HG02870 (cell line): ENCODE data around the gene SP100.
"Not testable (repeated sequence)": the region's sequence is repeated elsewhere in the genome, so short reads cannot be mapped to it uniquely, and the experiment has no call there.

Source experiments
- ATAC-seq: cut with Tn5 transposase; IDR thresholded peaks from one replicate; pipeline ENCODE4 v1.9.1; 2021; ENCODE audit warnings: mild to moderate bottlenecking, moderate library complexity; ENCODE audit not compliant: unreplicated experiment

Gene SP100

GRCh38 chr2:230457073-230457768, 41.2 kb downstream of the SP100 start:
- no peak for ATAC-seq

DNA sequence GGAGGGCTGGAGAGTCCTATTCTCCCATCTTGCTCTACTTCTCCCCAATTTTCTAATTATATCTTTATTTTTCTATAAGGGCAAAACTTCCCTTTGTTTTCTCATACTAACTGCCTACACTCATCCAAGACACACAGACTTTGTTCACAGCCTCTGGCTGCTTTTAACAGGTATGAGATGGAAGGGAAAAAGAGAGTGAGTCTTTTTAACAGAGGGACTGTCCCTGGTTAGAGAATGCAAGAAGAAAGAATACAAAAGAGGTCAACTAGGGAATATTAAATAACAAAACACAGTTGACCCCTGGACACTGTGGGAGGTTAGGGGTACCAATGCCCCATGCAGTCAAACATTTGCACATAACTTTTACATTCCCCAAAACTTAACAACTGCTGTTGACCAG, 41.8 kb downstream of the SP100 start:
- no peak for ATAC-seq

DNA sequence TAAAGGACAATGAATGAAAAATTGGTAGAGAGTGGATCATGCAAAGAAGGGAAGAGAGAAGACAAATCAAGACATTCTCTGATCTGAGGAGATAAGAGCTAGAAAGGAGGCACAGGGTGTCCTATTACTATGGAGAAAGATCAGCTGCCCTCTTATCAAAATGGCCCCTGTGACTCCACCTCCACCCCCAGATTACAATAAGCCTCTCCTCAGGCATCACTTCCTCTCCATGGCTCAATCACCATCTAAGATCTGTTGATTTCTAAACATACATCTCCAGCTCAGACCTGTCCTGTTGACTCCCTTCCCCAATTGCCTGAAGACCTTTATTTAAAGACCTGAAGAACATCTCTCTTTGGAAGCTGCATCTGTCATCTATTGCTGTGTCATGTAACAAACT, 43.2 kb downstream of the SP100 start:
- no peak for ATAC-seq

- ATAC-seq, result peak; percentile 75
These were observed 55.1 kb downstream of the SP100 start for GRCh38 chr2:230471074-230471473.

GRCh38 chr2:230472621-230473018, 56.6 kb downstream of the SP100 start:
- no peak for ATAC-seq

DNA sequence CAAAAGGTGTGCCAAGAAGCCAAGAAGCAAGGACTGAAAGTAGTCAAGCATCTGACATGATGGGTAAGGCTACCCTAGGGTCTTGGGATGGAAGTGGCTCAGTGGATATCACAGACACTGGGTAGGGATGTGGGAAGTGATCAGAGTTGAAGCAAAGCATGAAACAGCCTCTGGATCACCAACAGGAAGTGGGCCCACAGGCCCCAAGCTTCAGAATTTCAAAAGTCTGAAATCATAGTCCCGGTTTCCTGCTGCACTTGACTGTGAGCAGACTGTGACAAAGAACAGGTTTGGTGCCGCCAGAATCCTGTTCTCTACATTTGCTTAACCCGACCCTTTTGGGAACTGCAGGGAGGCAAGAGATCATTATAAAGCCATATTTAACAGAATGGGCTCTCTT, 57.4 kb downstream of the SP100 start:
- ATAC-seq, result no peak

DNA sequence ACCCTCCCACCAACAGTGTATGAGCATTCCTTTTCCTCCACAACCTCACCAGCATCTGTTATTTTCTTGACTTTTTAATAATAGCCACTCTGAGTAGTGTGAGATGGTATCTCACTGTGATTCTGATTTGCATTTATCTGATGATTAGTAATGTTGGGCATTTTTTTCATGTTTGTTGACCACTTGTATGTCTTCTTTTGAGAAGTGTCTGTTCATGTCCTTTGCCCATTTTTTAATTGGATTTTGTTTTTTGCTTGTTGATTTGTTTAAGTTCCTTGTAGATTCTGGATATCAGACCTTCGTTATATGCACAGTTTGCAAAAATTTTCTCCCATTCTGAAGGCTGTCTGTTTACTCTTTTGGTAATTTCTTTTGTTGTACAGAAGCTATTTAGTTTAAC, 59.1 kb downstream of the SP100 start:
- ATAC-seq, result no peak

GRCh38 chr2:230485801-230486341, 69.9 kb downstream of the SP100 start:
- no peak for ATAC-seq

- not testable (repeated sequence) for ATAC-seq
These were observed 75.2 kb downstream of the SP100 start for GRCh38 chr2:230491219-230491618.

DNA sequence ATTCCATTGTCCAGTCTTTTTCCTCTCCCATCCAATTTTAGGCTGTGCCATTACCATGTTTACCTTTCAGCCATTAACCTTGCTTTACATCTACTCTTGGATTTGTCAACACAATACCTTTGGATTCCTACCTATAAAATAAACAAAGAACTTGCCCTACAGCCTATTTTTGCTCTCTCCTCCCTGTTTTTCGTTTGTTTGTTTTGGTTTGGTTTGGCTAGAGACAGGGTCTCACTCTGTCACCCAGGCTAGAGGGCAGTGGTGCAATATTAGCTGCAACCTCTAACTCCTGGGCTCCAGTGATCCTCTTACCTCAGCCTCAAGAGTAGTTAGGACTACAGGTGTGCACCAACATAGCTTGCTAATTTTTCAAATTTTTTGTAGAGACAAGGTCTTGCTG, 76.1 kb downstream of the SP100 start:
- no peak for ATAC-seq

DNA sequence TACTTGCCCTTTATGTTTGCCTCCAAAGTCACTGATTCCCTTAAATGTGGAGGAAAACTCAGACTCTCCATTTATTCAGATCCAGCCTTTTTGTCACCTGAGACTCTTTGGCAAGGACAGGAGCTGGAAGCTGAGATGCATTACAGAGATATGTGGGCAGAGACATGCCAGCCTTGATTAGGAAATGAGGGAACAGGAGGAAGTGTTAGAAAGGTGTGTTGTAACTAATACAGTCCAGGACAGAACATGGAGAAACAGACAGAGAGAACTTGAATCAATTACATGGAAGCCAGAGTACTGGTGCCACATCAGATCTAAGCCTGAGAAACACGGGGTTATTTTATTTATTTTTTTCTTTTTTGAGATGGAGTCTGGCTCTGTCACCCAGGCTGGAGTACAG, 79.0 kb downstream of the SP100 start:
- ATAC-seq, result no peak

- no peak for ATAC-seq
These were observed 80.9 kb downstream of the SP100 start for GRCh38 chr2:230496891-230497290.

DNA sequence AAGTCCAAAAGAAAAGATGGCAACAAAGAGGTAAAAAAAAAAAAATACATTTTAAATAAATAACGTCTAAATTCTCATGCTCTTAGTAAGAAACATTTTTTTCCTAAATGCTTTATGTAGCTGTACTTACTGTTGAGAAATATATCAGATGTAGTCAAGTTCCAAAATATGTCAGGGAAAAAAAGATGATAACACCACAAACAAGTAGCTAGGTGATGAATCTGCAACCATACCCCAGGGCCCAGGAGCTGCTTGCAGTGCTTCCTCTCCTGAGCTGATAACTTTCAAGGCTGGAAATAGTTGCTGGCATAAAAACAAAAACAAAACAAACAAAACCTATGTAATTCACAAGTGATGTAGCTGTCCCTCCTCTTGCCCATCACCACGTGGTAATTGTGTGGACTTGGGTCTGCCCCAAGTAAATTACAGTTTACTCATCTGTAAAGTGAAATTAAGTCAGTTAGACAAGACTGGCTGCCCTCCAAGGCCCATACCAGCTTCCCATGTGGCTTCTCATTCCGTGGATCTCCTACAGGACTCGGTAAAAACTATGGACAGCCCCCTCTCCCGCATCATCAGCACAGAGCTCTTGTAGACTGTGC, 82.6 kb downstream of the SP100 start:
- no peak for ATAC-seq

GRCh38 chr2:230502593-230502992, 86.6 kb downstream of the SP100 start:
- no peak for ATAC-seq

DNA sequence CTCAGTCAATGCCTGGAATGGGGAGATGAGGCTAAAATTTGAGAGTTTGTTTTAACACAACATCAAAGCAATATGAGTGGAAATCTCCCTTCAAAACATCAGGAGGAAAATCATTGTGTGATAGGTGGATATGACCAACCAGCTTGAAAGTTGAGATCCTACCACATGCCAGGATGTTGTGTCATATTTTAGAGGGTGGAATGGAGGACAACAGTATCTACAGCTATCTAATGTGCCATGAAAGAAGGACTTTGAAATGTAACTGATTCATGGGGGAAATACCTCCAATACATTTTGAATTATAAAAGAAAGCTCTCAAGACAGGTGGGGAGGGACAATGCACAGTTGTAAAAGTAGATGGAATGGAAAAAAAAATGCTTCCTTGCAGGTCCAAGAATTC, 87.8 kb downstream of the SP100 start:
- ATAC-seq, result no peak

DNA sequence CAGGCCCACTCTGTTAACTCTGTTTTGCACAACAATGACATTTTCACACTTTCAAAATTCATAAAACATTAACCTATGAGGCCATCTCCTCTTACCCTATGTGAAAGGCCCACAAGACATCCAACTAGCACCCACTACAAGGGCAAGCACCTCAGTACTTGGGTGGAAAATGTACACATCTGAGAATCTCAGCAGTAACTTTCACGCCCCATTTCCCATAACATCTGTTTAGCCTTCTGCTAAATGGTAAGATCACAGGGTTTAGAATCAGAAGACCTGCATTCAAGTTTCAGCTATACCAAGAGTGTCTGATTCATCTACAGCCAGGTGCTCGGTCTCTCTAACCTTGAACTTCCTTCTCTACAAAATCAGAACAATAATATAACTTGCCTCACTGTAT, 89.2 kb downstream of the SP100 start:
- ATAC-seq, result peak; percentile 66

DNA sequence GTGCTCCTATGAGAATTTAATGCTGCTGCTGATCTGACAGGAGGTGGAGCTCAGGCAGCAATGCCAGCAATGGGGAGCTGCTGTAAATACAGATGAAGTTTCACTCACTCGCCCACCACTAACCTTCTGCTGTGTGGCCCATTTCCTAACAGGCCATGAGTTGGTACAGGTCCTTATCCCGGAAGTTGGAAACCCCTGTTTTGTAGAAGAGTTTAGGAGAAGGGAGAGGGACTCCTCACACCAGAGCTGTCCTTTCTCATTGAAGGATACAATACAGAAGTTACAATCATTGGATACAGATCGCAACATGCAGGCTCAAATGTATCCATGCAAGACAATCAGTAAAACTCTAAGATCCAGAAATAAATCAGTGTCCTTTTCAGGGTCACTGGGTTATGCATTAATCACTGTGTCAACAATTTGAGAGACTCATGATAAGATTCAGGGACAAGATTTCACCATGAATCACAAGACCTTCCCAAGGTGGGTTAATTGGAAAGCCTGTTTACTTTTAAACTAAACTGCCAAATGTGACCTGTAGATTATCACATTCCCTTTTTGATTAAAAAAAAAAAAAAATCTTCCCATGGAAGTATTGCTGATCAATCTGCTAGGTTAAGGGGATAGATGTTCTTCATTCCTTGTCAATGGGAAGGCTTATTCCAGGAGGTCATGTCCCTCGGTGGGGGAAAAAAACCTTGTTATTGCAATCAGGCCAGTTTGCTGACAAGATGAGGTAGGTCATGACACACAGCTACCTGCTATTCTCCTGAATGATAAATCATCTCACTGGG, 97.2 kb downstream of the SP100 start:
- no peak for ATAC-seq

- ATAC-seq, result no peak
These were observed 104.3 kb downstream of the SP100 start for GRCh38 chr2:230520061-230520874.

DNA sequence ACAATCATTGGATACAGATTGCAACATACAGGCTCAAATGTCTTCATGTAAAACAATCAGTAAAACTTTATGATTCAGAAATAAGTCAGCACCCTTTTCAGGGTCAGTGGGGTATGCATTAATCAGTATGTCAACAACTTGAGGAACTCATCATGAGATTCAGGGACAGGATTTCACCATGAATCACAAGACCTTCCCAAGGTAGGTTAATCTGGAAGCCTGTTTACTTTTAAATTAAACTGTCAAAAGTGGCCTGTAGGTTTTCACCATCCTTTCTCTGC, 104.8 kb downstream of the SP100 start:
- no peak for ATAC-seq

DNA sequence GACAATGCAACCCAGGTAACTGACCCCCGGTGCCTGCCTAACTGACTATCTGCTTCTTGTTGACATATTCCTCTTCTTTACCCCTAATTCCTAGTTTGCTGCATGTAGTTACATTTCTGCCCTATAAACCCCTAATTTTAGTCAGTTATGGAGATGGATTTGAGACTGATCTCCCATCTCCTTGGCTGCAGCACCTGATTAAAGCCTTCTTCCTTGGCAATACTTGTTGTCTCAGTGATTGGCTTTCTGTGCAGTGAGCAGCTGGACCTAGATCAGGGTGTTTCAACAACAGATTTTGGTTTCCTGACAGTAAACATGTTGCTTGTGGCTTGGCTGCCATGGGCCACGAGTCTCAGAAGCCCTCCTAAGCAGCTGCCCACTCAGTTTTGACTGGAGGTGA, 105.4 kb downstream of the SP100 start:
- no peak for ATAC-seq

- ATAC-seq, result no peak
These were observed 109.7 kb downstream of the SP100 start for GRCh38 chr2:230525682-230526081.
